Ishikawa (cell line): ENCODE results near the gene RHBDD1.

ENCODE experiments used
- CEBPB ChIP-seq: IDR thresholded peaks from 2 replicates; pipeline ENCODE4 v1.6.1; 2012
- CREB1 ChIP-seq: IDR thresholded peaks from 2 replicates; pipeline ENCODE4 v1.6.1; 2012; ENCODE audit warnings: low read depth
- EGR1 ChIP-seq: IDR thresholded peaks from 2 replicates; pipeline ENCODE4 v1.6.1; 2012
- EP300 ChIP-seq: IDR thresholded peaks from 2 replicates; pipeline ENCODE4 v1.6.1; 2012; ENCODE audit warnings: borderline replicate concordance
- FOXM1 ChIP-seq: IDR thresholded peaks from 2 replicates; pipeline ENCODE4 v1.6.1; 2012; ENCODE audit warnings: low read depth, borderline replicate concordance
- MAX ChIP-seq: IDR thresholded peaks from 2 replicates; pipeline ENCODE4 v1.6.1; 2012
- NFIC ChIP-seq: IDR thresholded peaks from 2 replicates; pipeline ENCODE4 v1.6.1; 2012
- RAD21 ChIP-seq: IDR thresholded peaks from 2 replicates; pipeline ENCODE4 v1.6.1; 2012; ENCODE audit warnings: low read depth
- TAF1 ChIP-seq: IDR thresholded peaks from 2 replicates; pipeline ENCODE4 v1.6.1; 2012; ENCODE audit warnings: low read depth, mild to moderate bottlenecking
- TCF12 ChIP-seq: IDR thresholded peaks from 2 replicates; pipeline ENCODE4 v1.6.1; 2012; ENCODE audit warnings: low read depth
- TEAD4 ChIP-seq: IDR thresholded peaks from 2 replicates; pipeline ENCODE4 v1.6.1; 2012
- USF1 ChIP-seq: IDR thresholded peaks from 2 replicates; pipeline ENCODE4 v1.6.1; 2012
- YY1 ChIP-seq: IDR thresholded peaks from 2 replicates; pipeline ENCODE4 v1.6.1; 2012; ENCODE audit warnings: low read depth
- ZBTB7A ChIP-seq: IDR thresholded peaks from 2 replicates; pipeline ENCODE4 v1.6.1; 2012; ENCODE audit warnings: low read depth
- TF ChIP-seq, protein P1 (sequence below): IDR thresholded peaks from 2 replicates; pipeline ENCODE4 v1.6.1; 2012; ENCODE audit warnings: low read depth, mild to moderate bottlenecking

RHBDD1 gene

DNA sequence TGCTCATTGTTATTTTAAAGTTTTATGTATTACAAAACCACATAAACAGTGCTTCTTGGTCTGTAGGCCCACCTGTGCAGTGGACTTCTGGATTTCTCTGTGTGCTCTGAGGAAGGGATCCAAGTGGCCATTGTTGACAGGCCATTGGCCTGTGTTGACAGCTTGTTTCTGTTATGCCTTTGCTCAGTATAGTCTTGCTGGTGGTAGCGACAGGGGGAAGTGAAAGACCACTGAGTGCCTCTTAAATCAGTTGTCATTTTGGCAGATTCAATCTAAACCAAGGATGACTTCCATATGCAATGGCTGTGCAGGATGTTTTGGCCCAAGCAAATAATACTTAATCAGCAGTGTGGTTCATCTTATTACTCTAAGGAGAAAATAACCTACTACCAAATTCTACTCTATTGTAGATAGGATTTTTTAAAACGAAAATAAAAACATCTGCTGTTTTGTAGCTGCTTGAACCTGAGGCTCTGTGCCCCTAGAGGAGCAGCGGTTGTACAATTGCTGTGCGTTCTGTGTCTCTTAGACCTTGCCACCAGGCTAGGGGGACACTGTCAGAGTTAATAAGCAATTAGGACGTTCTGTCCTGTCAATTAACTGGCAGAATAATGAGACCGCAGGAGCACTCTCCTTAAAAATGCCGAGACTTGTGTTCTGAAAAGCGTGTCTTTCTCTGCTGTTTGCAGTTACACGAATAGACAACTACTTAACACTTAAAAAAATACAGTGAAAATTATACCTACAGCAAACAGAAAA lies 108.2 kb downstream of the RHBDD1 start:
- TF ChIP-seq YY1 (no peak), EP300 (no peak), ZBTB7A (no peak), CREB1 (no peak)

DNA sequence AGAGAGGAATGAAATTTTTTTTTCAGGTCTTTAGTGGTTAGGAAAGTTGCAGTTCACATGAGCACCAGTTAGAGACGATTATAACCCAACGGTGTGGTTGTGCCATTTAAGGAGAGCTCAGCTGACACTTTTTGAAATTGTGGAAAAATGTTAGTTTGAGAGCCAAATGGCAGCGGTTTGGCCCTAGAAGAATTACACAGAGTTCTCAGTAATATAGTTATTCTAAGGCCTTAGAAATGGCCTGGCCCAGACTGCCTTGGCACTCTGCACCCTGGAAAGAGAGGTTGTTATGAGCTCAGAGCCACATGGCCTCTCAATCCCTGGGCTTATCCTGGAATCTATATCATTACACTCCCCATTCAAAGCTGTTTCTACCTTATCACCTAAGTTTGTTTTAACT lies 117.4 kb downstream of the RHBDD1 start:
- TF ChIP-seq EGR1: no peak
- TF ChIP-seq USF1: no peak
- TF ChIP-seq TEAD4: no peak
- no peak for TF ChIP-seq CEBPB
- no peak for TF ChIP-seq MAX
- TF ChIP-seq TAF1: no peak
- TF ChIP-seq, protein P1, sequence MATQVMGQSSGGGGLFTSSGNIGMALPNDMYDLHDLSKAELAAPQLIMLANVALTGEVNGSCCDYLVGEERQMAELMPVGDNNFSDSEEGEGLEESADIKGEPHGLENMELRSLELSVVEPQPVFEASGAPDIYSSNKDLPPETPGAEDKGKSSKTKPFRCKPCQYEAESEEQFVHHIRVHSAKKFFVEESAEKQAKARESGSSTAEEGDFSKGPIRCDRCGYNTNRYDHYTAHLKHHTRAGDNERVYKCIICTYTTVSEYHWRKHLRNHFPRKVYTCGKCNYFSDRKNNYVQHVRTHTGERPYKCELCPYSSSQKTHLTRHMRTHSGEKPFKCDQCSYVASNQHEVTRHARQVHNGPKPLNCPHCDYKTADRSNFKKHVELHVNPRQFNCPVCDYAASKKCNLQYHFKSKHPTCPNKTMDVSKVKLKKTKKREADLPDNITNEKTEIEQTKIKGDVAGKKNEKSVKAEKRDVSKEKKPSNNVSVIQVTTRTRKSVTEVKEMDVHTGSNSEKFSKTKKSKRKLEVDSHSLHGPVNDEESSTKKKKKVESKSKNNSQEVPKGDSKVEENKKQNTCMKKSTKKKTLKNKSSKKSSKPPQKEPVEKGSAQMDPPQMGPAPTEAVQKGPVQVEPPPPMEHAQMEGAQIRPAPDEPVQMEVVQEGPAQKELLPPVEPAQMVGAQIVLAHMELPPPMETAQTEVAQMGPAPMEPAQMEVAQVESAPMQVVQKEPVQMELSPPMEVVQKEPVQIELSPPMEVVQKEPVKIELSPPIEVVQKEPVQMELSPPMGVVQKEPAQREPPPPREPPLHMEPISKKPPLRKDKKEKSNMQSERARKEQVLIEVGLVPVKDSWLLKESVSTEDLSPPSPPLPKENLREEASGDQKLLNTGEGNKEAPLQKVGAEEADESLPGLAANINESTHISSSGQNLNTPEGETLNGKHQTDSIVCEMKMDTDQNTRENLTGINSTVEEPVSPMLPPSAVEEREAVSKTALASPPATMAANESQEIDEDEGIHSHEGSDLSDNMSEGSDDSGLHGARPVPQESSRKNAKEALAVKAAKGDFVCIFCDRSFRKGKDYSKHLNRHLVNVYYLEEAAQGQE: no peak
- TF ChIP-seq TCF12: no peak
- no peak for TF ChIP-seq RAD21

- TF ChIP-seq TEAD4 (no peak), NFIC (no peak), MAX (no peak), CEBPB (no peak), RAD21 (no peak), TAF1 (no peak), USF1 (no peak)
- TF ChIP-seq, protein P1: no peak
Measured at GRCh38 chr2:226953826-226954225, 118.0 kb downstream of the RHBDD1 start.

DNA sequence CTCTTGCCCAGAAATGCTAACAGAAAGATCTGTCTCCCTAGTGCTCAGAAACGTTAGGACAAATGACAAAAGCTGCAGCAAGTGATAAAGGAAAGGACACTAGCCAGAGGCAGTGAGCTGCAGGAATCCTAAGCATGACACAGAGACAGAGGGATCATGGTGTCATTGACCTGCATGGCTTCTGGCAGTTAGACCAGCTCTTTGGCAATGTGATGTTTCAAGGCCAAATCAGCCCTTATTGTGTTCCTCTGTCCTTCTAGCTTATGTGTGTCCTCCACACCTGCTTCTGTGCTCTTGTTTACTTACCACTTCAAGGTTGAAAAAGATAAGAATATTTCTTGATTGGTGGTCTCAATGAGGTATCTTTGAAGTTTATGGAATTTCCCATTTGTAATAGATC lies 120.8 kb downstream of the RHBDD1 start:
- TF ChIP-seq TAF1 (no peak), TCF12 (no peak), EGR1 (no peak), ZBTB7A (no peak)

GRCh38 chr2:226959418-226959817 lies 123.6 kb downstream of the RHBDD1 start:
- TF ChIP-seq TEAD4: no peak
- TF ChIP-seq NFIC: no peak
- TF ChIP-seq ZBTB7A: no peak
- TF ChIP-seq FOXM1: no peak

- TF ChIP-seq NFIC (no peak), RAD21 (no peak), MAX (no peak), EP300 (no peak), ZBTB7A (no peak), YY1 (no peak), EGR1 (no peak)
Measured at GRCh38 chr2:226962176-226962773, 126.4 kb downstream of the RHBDD1 start.

DNA sequence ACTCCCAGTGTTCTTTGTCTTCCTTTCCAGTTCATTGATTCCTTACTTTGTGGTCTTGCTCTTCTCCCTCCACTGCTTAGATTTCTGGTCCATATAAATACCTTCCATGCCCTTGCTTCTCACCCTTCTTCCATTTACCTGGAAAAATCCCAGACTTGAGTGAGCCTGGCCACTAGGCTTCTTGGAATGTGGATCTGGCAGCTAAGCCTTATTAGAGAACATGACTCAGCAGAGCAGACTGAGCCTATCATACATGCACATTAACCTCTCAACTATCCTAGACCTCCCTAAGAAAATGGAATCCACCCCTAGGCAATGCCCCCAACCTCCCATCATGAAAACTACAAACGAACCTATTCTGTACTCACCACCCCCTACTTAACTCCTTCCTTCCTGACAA lies 127.7 kb downstream of the RHBDD1 start:
- TF ChIP-seq NFIC (no peak), CEBPB (no peak), TEAD4 (peak; percentile 49)
